IPS-18a (cell line): ENCODE results near the gene FGF12.

Source experiments
- H3K27ac ChIP-seq: one replicate; pipeline ENCODE4 v1.5.1; 2013; ENCODE audit warnings: low read length
- H3K27me3 ChIP-seq: one replicate; pipeline ENCODE4 v1.6.1; 2013; ENCODE audit warnings: mild to moderate bottlenecking, low read length; ENCODE audit not compliant: control insufficient read depth, insufficient read depth
- H3K36me3 ChIP-seq: one replicate; pipeline ENCODE4 v1.6.1; 2013; ENCODE audit warnings: low read depth, low read length; ENCODE audit not compliant: control insufficient read depth
- H3K4me1 ChIP-seq: one replicate; pipeline ENCODE4 v1.6.1; 2013; ENCODE audit warnings: low read depth, low read length; ENCODE audit not compliant: control insufficient read depth
- H3K4me3 ChIP-seq: one replicate; pipeline ENCODE4 v1.5.1; 2013; ENCODE audit warnings: low read length
- H3K9ac ChIP-seq: one replicate; pipeline ENCODE4 v1.6.1; 2013; ENCODE audit warnings: mild to moderate bottlenecking, low read length, moderate library complexity
- H3K9me3 ChIP-seq: one replicate; pipeline ENCODE4 v1.6.1; 2013; ENCODE audit warnings: low read depth, low read length; ENCODE audit not compliant: control insufficient read depth

Gene FGF12

GRCh38 chr3:192675958-192676649, 51.2 kb downstream of the FGF12 start:
- Histone ChIP-seq H3K9me3 (no peaks in the 10 kb centered on the region), H3K36me3 (no peaks in the 10 kb centered on the region), H3K9ac (no peak overlapping the region), H3K4me3 (no peak overlapping the region), H3K27me3 (no peaks in the 10 kb centered on the region), H3K4me1 (peaks cover 10% of the 10 kb centered on the region), H3K27ac (no peak overlapping the region)

- no peaks in the 10 kb centered on the region for H3K27me3 ChIP-seq
- no peaks in the 10 kb centered on the region for H3K9me3 ChIP-seq
- no peaks in the 10 kb centered on the region for H3K36me3 ChIP-seq
- H3K27ac ChIP-seq, result no peak overlapping the region
- H3K4me1 ChIP-seq, result no peaks in the 10 kb centered on the region
- H3K9ac ChIP-seq, result no peak overlapping the region
- no peak overlapping the region for H3K4me3 ChIP-seq
Observed at GRCh38 chr3:192655628-192656027, 71.7 kb downstream of the FGF12 start.

- no peak overlapping the region for H3K27ac ChIP-seq
- H3K9ac ChIP-seq, result no peak overlapping the region
- no peaks in the 10 kb centered on the region for H3K36me3 ChIP-seq
- H3K4me1 ChIP-seq, result no peaks in the 10 kb centered on the region
- no peaks in the 10 kb centered on the region for H3K9me3 ChIP-seq
- no peak overlapping the region for H3K4me3 ChIP-seq
- H3K27me3 ChIP-seq, result no peaks in the 10 kb centered on the region
Observed at GRCh38 chr3:192655040-192655439, 72.3 kb downstream of the FGF12 start.

- H3K27me3 ChIP-seq, result no peaks in the 10 kb centered on the region
- no peak overlapping the region for H3K9ac ChIP-seq
- no peaks in the 10 kb centered on the region for H3K36me3 ChIP-seq
- H3K9me3 ChIP-seq, result no peaks in the 10 kb centered on the region
- no peak overlapping the region for H3K4me3 ChIP-seq
- no peak overlapping the region for H3K27ac ChIP-seq
- H3K4me1 ChIP-seq, result no peaks in the 10 kb centered on the region
Observed at GRCh38 chr3:192653862-192654261, 73.5 kb downstream of the FGF12 start.

GRCh38 chr3:192652727-192653126, 74.6 kb downstream of the FGF12 start:
- no peaks in the 10 kb centered on the region for H3K4me1 ChIP-seq
- H3K9ac ChIP-seq, result no peak overlapping the region
- no peaks in the 10 kb centered on the region for H3K36me3 ChIP-seq
- no peaks in the 10 kb centered on the region for H3K9me3 ChIP-seq
- no peak overlapping the region for H3K4me3 ChIP-seq
- no peaks in the 10 kb centered on the region for H3K27me3 ChIP-seq
- H3K27ac ChIP-seq, result no peak overlapping the region

- Histone ChIP-seq H3K4me3 (no peak overlapping the region), H3K36me3 (no peaks in the 10 kb centered on the region), H3K9ac (no peak overlapping the region), H3K27me3 (no peaks in the 10 kb centered on the region), H3K27ac (no peak overlapping the region), H3K4me1 (no peaks in the 10 kb centered on the region), H3K9me3 (no peaks in the 10 kb centered on the region)
Observed at GRCh38 chr3:192651836-192652512, 75.4 kb downstream of the FGF12 start.

GRCh38 chr3:192645437-192645836, 81.9 kb downstream of the FGF12 start:
- Histone ChIP-seq H3K9ac (no peak overlapping the region), H3K27ac (no peak overlapping the region), H3K27me3 (no peaks in the 10 kb centered on the region), H3K4me1 (no peaks in the 10 kb centered on the region), H3K4me3 (no peak overlapping the region), H3K9me3 (no peaks in the 10 kb centered on the region), H3K36me3 (no peaks in the 10 kb centered on the region)

- Histone ChIP-seq H3K27me3 (no peaks in the 10 kb centered on the region), H3K9ac (no peak overlapping the region), H3K36me3 (no peaks in the 10 kb centered on the region), H3K27ac (no peak overlapping the region), H3K4me3 (no peak overlapping the region), H3K9me3 (no peaks in the 10 kb centered on the region), H3K4me1 (no peaks in the 10 kb centered on the region)
Observed at GRCh38 chr3:192642651-192643050, 84.7 kb downstream of the FGF12 start.

GRCh38 chr3:192641919-192642318, 85.4 kb downstream of the FGF12 start:
- Histone ChIP-seq H3K36me3 (no peaks in the 10 kb centered on the region), H3K9me3 (no peaks in the 10 kb centered on the region), H3K27ac (no peak overlapping the region), H3K9ac (no peak overlapping the region), H3K4me3 (no peak overlapping the region), H3K27me3 (no peaks in the 10 kb centered on the region), H3K4me1 (no peaks in the 10 kb centered on the region)

GRCh38 chr3:192639987-192640386, 87.4 kb downstream of the FGF12 start:
- Histone ChIP-seq H3K27me3 (no peaks in the 10 kb centered on the region), H3K9me3 (no peaks in the 10 kb centered on the region), H3K9ac (no peak overlapping the region), H3K4me1 (no peaks in the 10 kb centered on the region), H3K27ac (no peak overlapping the region), H3K36me3 (no peaks in the 10 kb centered on the region), H3K4me3 (no peak overlapping the region)

GRCh38 chr3:192637803-192638202, 89.5 kb downstream of the FGF12 start:
- H3K4me1 ChIP-seq, result no peaks in the 10 kb centered on the region
- H3K9ac ChIP-seq, result no peak overlapping the region
- H3K4me3 ChIP-seq, result no peak overlapping the region
- H3K27ac ChIP-seq, result no peak overlapping the region
- no peaks in the 10 kb centered on the region for H3K27me3 ChIP-seq
- no peaks in the 10 kb centered on the region for H3K36me3 ChIP-seq
- no peaks in the 10 kb centered on the region for H3K9me3 ChIP-seq
